Liver (tissue), 9 donors: ENCODE measurements around the gene ALPK3. TPM values are rescaled to one million over a fixed set of nuclear protein-coding genes. Genes with fewer than 3 reads are reported as not detected.
A peak's percentile ranks its signal among the peaks of the same experiment; 100 is the strongest.

Source experiments
- DNase-seq: peaks from one replicate; pipeline ENCODE4 v3.0.0-alpha.2; 2017; ENCODE audit warnings: low spot score
- H3K27ac ChIP-seq, 2 donors: one replicate each; pipeline ENCODE4 v1.7.0; 2013; ENCODE audit warnings: inconsistent platforms in 2 of 2, low read length in 2 of 2, control low read depth in 1 of 2, low read depth in 1 of 2, mild to moderate bottlenecking in 1 of 2
- H3K27me3 ChIP-seq, 4 donors: one replicate each; pipeline versions ENCODE4 v1.6.1 to v1.7.0; 2013; ENCODE audit warnings: low read length in 3 of 4, inconsistent platforms in 1 of 4, mild to moderate bottlenecking in 1 of 4, moderate library complexity in 1 of 4; ENCODE audit not compliant: control insufficient read depth in 4 of 4, insufficient read depth in 4 of 4
- H3K36me3 ChIP-seq, 4 donors: one replicate each; pipeline versions ENCODE4 v1.6.1 to v1.7.0; 2013; ENCODE audit warnings: low read length in 3 of 4, mild to moderate bottlenecking in 3 of 4, low read depth in 1 of 4, moderate library complexity in 1 of 4; ENCODE audit not compliant: control insufficient read depth in 4 of 4, insufficient read depth in 3 of 4
- H3K4me1 ChIP-seq, 4 donors: one replicate each; pipeline versions ENCODE4 v1.6.1 to v1.7.0; 2013; ENCODE audit warnings: low read length in 3 of 4, mild to moderate bottlenecking in 3 of 4, moderate library complexity in 1 of 4; ENCODE audit not compliant: control insufficient read depth in 4 of 4, insufficient read depth in 4 of 4
- H3K4me3 ChIP-seq, 3 donors: one replicate each; pipeline versions ENCODE4 v1.6.1 to v1.7.0; 2013; ENCODE audit warnings: low read length in 3 of 3, control low read depth in 1 of 3, low read depth in 1 of 3, mild to moderate bottlenecking in 1 of 3
- H3K9ac ChIP-seq, 2 donors: one replicate each; pipeline ENCODE4 v1.7.0; 2013; ENCODE audit warnings: low read length in 2 of 2, mild to moderate bottlenecking in 2 of 2, moderate library complexity in 2 of 2, control low read depth in 1 of 2, low read depth in 1 of 2
- H3K9me3 ChIP-seq, 4 donors: one replicate each; pipeline versions ENCODE4 v1.6.1 to v1.7.0; 2013; ENCODE audit warnings: low read length in 3 of 4; ENCODE audit not compliant: control insufficient read depth in 4 of 4
- ATF3 ChIP-seq: IDR thresholded peaks from 2 replicates; pipeline ENCODE4 v1.6.1; 2016; ENCODE audit warnings: antibody characterized with exemption
- CTCF ChIP-seq: fragments of 150-350 bp; IDR thresholded peaks from 2 replicates; pipeline ENCODE4 v1.5.1; 2017; ENCODE audit warnings: improper control_type of control experiment, low read depth, low read length; ENCODE audit not compliant: missing input control
- EGR1 ChIP-seq, 2 donors: IDR thresholded peaks; 2 replicates each; pipeline ENCODE4 v1.6.1; 2016 to 2018; ENCODE audit warnings: antibody characterized with exemption in 2 of 2, low read depth in 2 of 2
- FOXA1 ChIP-seq: IDR thresholded peaks from 2 replicates; pipeline ENCODE4 v1.6.1; 2016; ENCODE audit warnings: antibody characterized with exemption
- FOXA2 ChIP-seq: IDR thresholded peaks from 2 replicates; pipeline ENCODE4 v1.6.1; 2016; ENCODE audit warnings: antibody characterized with exemption
- GABPA ChIP-seq, 2 donors: IDR thresholded peaks in 1 of 2; conservative IDR thresholded peaks in 1 of 2; 2 replicates each; pipeline ENCODE4 v1.6.1; 2016; ENCODE audit warnings: antibody characterized with exemption in 2 of 2, mild to moderate bottlenecking in 1 of 2, moderate library complexity in 1 of 2
- HNF4A ChIP-seq, 2 donors: conservative IDR thresholded peaks; 2 replicates each; pipeline ENCODE4 v1.6.1; 2016; ENCODE audit warnings: antibody characterized with exemption in 2 of 2, mild to moderate bottlenecking in 2 of 2
- HNF4G ChIP-seq: IDR thresholded peaks from 2 replicates; pipeline ENCODE4 v1.6.1; 2016; ENCODE audit warnings: antibody characterized with exemption
- JUND ChIP-seq, 2 donors: IDR thresholded peaks; 2 replicates each; pipeline ENCODE4 v1.6.1; 2016; ENCODE audit warnings: antibody characterized with exemption in 2 of 2
- MAX ChIP-seq: IDR thresholded peaks from 2 replicates; pipeline ENCODE4 v1.6.1; 2016; ENCODE audit warnings: antibody characterized with exemption
- NR2F2 ChIP-seq: IDR thresholded peaks from 2 replicates; pipeline ENCODE4 v1.6.1; 2016; ENCODE audit warnings: antibody characterized with exemption
- RAD21 ChIP-seq, 2 donors: IDR thresholded peaks; 2 replicates each; pipeline ENCODE4 v1.6.1; 2016; ENCODE audit warnings: antibody characterized with exemption in 2 of 2, mild to moderate bottlenecking in 2 of 2
- REST ChIP-seq: IDR thresholded peaks from 2 replicates; pipeline ENCODE4 v1.6.1; 2016; ENCODE audit warnings: antibody characterized with exemption, mild to moderate bottlenecking
- RXRA ChIP-seq, 2 donors: IDR thresholded peaks; 2 replicates each; pipeline ENCODE4 v1.6.1; 2017 to 2018; ENCODE audit warnings: antibody characterized with exemption in 2 of 2, mild to moderate bottlenecking in 1 of 2
- SP1 ChIP-seq: IDR thresholded peaks from 2 replicates; pipeline ENCODE4 v1.6.1; 2018; ENCODE audit warnings: antibody characterized with exemption, mild to moderate bottlenecking
- TAF1 ChIP-seq: conservative IDR thresholded peaks from 2 replicates; pipeline ENCODE4 v1.6.1; 2016; ENCODE audit warnings: antibody characterized with exemption, mild to moderate bottlenecking
- YY1 ChIP-seq: IDR thresholded peaks from 2 replicates; pipeline ENCODE4 v1.6.1; 2016; ENCODE audit warnings: antibody characterized with exemption, mild to moderate bottlenecking
- ZBTB33 ChIP-seq: IDR thresholded peaks from 2 replicates; pipeline ENCODE4 v1.6.1; 2016; ENCODE audit warnings: antibody characterized with exemption
- WGBS: extraction: QIAGEN DNeasy Blood & Tissue Kit; methylation state at CpG from one replicate; pipeline ENCODE4 v1.1.7; 2013; 5-methylcytosine and 5-hydroxymethylcytosine counted together
- polyA plus RNA-seq, 2 donors: library from polyadenylated mRNA; stranded (reverse) in 1 of 2; unstranded in 1 of 2; fragments of 200-250 nt in 1 of 2; fragments of >200 nt in 1 of 2; fragmentation: Nextera tagmentation in 1 of 2; extraction: Ambion mirVana in 1 of 2; gene quantifications; one replicate each; pipeline versions ENCODE4 v1.2.1 to v1.2.3, GENCODE V29; 2013 to 2015
- total RNA-seq, 2 donors: library from RNA; depleted of rRNA; stranded (reverse); fragments of >200 nt; gene quantifications; one replicate each; pipeline ENCODE4 v1.2.3, GENCODE V29; 2014
- donor health status: healthy.
- donor health status: healthy.
- donor health status: healthy.
- donor health status: healthy.
- donor health status: healthy.

ALPK3 gene
- total and polyA plus RNA-seq, 4 donors: 0.96 to 10.0 (median 2.8) TPM

- peak; percentile 99 for TF ChIP-seq RXRA (IDR thresholded peaks at IDR 0.05)
Observed at GRCh38 chr15:84824260-84825007, 7.3 kb downstream of the ALPK3 start (continued).

- TF ChIP-seq HNF4A (conservative IDR thresholded peaks at IDR 0.05) (peak in 1 of 2 donors; percentile 5), GABPA (IDR thresholded peaks at IDR 0.05 in 1 of 2, conservative IDR thresholded peaks at IDR 0.05 in 1 of 2) (no peak), NR2F2 (no peak), CTCF (peak; percentile 52), HNF4G (no peak), REST (no peak), JUND (IDR thresholded peaks at IDR 0.05) (no peak), ZBTB33 (no peak), EGR1 (IDR thresholded peaks at IDR 0.05; ENCODE audit: low read depth in 2 of 2) (no peak), RAD21 (IDR thresholded peaks at IDR 0.05) (peak; percentile 86 to 88), RXRA (IDR thresholded peaks at IDR 0.05) (no peak), ATF3 (no peak), MAX (no peak), FOXA2 (no peak), SP1 (peak; percentile 10), YY1 (no peak), TAF1 (no peak), FOXA1 (no peak)
- DNase-seq: no peak
Observed at GRCh38 chr15:84826369-84826823, 9.2 kb downstream of the ALPK3 start.

More at GRCh38 chr15:84826369-84826823, 9.2 kb downstream of the ALPK3 start:
- H3K27ac ChIP-seq: no peak overlapping the region
- H3K4me3 ChIP-seq: no peak overlapping the region
- H3K27me3 ChIP-seq: no peaks in the 10 kb centered on the region
- WGBS: 75% methylated on average over 6 of the region's 6 CpGs
- no peak overlapping the region for H3K9ac ChIP-seq
- H3K9me3 ChIP-seq: no peaks in the 10 kb centered on the region
- peaks cover 6 to 26% (median 12%) of the 10 kb centered on the region in 4 donors for H3K4me1 ChIP-seq
- no peaks in the 10 kb centered on the region for H3K36me3 ChIP-seq
